ENCODE data around the gene ARMC5. TPM values are rescaled to one million over a fixed set of nuclear protein-coding genes. Genes with fewer than 3 reads are reported as not detected.

ARMC5 gene
- total and polyA plus RNA-seq, 9 of the 15 experiments (the other 6 are each of a cell fraction or from before 2014, with no cell fraction given): 0.11 to 13.5 (median 2.1) TPM

- TF ChIP-seq, protein P1, sequence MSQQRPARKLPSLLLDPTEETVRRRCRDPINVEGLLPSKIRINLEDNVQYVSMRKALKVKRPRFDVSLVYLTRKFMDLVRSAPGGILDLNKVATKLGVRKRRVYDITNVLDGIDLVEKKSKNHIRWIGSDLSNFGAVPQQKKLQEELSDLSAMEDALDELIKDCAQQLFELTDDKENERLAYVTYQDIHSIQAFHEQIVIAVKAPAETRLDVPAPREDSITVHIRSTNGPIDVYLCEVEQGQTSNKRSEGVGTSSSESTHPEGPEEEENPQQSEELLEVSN (IDR thresholded peaks at IDR 0.05; ENCODE audit: borderline replicate concordance in 1 of 2, extremely low read depth in 1 of 2, insufficient read depth in 1 of 2, insufficient read length in 1 of 2, low read depth in 1 of 2, low read length in 1 of 2, poor library complexity in 1 of 2, severe bottlenecking in 1 of 2): peak; percentile 86 to 91
- TF ChIP-seq ELF1 (tag; IDR thresholded peaks at IDR 0.05) (0 out of 2 replicates have a peak, but pooled peaks have one; percentile 19), ILK (tag; IDR thresholded peaks at IDR 0.05; ENCODE audit: borderline replicate concordance, low read depth) (no peak), SETDB1 (IDR thresholded peaks at IDR 0.05; ENCODE audit: low read length) (no peak), ZNF77 (CRISPR knock-in tag; IDR thresholded peaks at IDR 0.05) (no peak), FOXK1 (CRISPR knock-in tag; IDR thresholded peaks at IDR 0.05; ENCODE audit: borderline replicate concordance) (no peak), SIX5 (IDR thresholded peaks at IDR 0.05; ENCODE audit: borderline replicate concordance in 1 of 2, insufficient read depth in 1 of 2, low read depth in 1 of 2, low read length in 2 of 2) (no peak), HSF4 (CRISPR knock-in tag; IDR thresholded peaks at IDR 0.05; ENCODE audit: borderline replicate concordance) (no peak), ZNF398 (CRISPR knock-in tag; IDR thresholded peaks at IDR 0.05) (no peak), MTA2 (IDR thresholded peaks at IDR 0.05; ENCODE audit: low read depth) (no peak), ELF2 (CRISPR knock-in tag; IDR thresholded peaks at IDR 0.05) (no peak), RBFOX2 (IDR thresholded peaks at IDR 0.05; ENCODE audit: low read depth, low read length) (peak; percentile 58), NEUROD1 (IDR thresholded peaks at IDR 0.05; ENCODE audit: borderline replicate concordance, low read depth, low read length, partially characterized antibody) (no peak), MEIS2 (IDR thresholded peaks at IDR 0.05; ENCODE audit: partially characterized antibody) (no peak), NUFIP1 (IDR thresholded peaks at IDR 0.05; ENCODE audit: partially characterized antibody) (no peak), HLTF (IDR thresholded peaks at IDR 0.05) (no peak), SMARCA4 (IDR thresholded peaks at IDR 0.05) (no peak), POLR2B (IDR thresholded peaks at IDR 0.05; ENCODE audit: low read depth, partially characterized antibody) (no peak), RFX1 (IDR thresholded peaks at IDR 0.05) (no peak)
These were observed 17.3 kb downstream of the ARMC5 start (continued) for GRCh38 chr16:31476303-31477219.
